ENCODE measurements around the gene PPIL1.
"Not testable (repeated sequence)": the region's sequence is repeated elsewhere in the genome, so short reads cannot be mapped to it uniquely, and the experiment has no call there.

The PPIL1 gene

DNA sequence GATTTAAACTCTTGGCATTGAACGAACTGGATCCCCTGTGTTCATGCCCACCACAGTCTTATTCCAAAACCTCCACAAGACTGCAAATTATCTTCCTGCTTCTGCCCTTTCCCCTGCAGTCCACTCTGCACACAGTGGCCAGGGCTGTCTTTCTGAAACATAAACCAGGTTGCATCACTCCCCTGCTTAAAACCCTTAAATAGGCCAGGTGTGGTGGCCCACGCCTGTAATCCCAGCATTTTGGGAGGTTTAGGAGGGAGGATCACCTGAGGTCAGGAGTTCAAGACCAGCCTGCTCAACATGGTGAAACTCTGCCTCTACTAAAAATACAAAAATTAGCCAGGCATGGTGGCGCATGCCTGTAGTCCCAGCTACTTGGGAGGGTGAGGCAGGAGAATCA lies 61.6 kb downstream of the PPIL1 start:
- not testable (repeated sequence) for DNase-seq

DNA sequence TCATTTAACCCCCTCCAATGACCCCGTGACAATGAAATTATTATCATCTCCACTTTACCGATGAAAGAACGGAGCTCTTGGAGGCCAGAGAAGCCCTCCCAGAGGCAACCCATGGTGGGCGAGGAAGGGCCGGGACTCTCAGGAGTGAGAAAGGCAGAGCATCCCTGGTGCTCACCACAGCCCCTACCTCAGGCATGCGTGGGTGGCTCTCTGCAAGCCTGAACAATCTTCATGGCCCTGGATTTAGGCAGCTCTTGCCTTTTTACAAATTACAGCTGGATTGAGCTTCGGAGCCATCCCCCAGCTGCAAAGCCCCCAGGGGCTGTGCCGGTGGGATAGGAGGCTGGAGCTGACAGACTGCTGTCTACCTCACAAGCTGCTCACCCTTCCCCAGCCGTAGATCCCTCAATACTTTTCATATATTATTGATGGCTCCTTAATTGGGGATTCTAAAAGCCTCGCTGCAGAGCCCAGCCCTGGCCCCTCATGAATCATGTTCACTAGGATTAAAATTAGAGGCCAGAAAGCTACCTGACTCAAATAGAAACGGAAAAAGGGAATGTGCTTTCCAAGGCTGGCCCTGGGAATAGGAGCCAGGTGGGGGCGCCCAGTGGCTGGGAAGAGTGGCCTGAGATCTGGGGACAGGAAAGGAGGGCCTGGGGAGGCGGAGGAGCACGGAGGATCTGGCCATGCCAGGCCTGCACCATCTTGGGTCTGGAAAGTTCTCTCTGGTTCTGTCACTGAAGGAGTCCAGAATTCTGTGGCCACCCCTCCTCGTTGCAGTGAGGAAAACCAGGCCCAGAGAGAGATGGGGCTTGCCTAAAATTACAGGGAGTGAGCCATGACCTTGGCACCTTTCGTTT lies 64.4 kb downstream of the PPIL1 start:
- DNase-seq = no peak

DNA sequence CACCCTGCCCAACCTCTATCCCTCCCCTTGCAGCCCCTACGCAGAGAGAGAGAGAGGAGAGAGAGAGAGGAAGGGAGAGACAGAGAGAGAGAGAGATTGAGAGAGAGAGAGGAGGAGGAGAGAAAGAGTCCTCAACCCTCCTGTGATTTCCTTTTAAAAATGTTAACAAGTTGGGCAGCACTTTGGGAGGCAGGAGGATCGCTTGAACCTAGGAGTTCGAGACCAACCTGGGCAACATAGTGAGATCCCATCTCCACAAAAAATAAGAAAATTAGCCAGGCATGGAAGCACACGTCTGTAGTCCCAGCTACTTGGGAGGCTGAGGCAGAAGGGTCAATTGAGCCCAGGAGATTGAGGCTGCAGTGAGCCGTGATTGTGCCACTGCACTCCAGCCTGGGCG lies 65.4 kb downstream of the PPIL1 start:
- DNase-seq = no peak

DNA sequence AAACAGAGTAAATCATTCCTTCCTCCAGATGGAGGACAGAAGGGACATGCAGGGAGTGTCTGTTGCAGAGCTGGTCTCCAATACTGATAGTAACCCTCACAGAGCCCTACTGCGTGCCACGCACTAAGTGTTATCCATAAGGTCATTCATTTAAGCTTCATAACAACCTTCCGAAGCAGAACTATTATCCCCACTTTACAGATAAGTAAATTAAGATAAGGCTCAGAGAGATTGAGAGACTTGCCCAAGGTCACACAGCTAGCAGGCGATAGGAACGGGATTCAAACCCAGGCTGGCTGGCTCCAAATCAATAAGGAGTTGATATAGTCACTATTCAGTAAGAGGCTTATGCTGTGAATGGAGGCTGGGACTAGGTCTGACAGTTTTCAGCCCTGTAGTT lies 66.0 kb downstream of the PPIL1 start:
- no peak for DNase-seq

DNA sequence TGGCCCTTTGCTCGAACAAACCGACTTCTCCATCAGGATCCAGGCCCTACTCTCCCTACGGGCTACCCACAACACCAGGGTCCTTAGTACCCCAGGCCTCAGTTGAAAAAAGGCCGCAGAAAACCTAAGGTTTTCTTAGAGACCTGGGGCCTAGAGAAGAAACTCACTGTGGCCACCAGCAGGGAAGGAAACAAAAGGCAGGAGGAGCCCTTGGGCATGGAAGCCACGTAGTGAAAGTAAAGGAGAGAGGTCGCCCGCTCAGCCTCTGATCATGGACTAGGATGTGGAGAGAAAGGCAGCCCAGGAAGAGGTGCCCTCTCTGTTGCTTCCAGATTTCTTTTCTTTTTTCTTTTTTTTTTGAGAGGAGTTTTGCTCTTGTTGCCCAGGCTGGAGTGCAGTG lies 66.9 kb downstream of the PPIL1 start:
- DNase-seq = no peak

DNA sequence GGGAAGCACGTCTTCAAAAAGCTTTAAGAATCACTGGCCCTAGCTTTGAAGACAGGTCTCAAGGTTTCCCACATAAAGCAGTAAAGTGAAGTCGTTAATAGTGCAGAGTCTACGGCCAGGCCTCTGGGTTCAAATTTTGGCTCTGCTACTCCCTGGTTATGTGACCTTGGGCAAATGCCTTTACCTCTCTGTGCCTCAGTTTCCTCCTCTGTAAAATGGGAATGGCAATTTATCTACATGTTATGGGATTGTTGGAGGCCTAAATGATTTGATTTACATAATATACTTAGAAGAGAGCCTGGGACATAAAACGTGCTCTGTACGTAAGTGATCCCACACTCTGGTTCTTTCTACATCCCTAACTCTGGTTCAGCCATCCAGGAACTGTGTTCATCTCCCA lies 67.5 kb downstream of the PPIL1 start:
- DNase-seq = no peak

DNA sequence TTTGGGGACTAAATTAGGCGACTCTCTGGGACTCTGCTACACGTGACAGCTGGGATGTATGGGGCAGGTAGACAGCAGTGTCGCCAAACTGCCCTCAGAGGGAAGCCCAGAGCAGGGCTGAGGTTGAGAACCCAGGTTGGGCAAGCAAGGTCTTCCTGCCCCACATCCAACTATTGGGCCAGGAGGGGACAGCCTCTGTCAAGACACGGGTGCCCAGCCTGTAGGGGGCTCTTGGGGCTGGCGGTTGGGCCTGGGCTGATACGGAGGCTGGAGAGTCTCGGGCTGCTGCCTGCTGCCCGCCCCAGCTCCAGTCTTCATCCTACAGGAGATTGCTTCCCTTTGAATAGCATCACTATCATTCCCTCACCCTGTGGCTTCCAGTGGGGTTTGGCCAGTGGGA lies 68.7 kb downstream of the PPIL1 start:
- no peak for DNase-seq

DNA sequence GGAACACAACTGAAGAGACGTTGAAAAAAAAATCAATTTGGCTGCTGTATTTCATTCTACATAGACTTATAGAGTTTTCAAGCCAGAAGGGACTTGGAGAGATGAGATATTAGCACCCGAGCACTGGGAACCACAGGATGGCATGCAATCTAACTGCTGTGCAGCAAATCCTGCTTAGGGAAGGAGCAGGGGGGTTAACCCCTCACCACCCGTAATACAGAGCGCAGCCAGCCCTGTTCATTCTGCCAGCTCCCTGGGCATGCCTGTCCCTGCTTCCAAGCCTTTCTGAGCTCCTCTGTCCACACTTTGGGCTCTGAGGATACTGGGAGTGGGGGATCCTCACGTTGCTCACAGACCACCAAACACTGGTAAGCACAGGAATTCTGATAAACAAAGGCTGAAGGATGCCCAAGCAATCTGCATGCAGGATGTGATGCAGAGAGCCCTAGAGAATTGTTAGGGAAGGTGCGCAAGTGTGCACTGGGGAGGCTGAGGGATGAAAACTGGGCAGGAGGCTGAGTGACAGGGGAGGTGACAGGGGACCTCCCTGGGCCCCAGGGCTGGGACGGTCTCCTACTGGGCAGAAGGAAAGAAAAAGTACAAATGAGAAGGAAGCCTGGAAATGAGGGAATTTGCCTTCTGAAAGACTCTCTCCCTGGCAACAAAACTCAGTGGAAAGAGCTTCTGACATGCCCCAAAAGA lies 69.4 kb downstream of the PPIL1 start:
- no peak for DNase-seq
